Right lobe of liver (tissue), 4 donors: ENCODE results near the gene GRIP1.

Experiments
- POLR2A ChIP-seq: fragments of 450-650 bp; IDR thresholded peaks from one replicate; pipeline ENCODE4 v1.6.1; 2017; ENCODE audit warnings: antibody characterized with exemption, mild to moderate bottlenecking
- TF ChIP-seq, protein P1 (sequence below), 4 donors: fragments of 200-600 bp in 3 of 4; fragments of 450-650 bp in 1 of 4; IDR thresholded peaks; one replicate each; pipeline versions ENCODE4 v1.5.1 to v1.8.0; 2016 to 2022; ENCODE audit warnings: antibody characterized with exemption in 4 of 4, mild to moderate bottlenecking in 2 of 4
- donor health status: DM: no; HTN: no; CAD: no.
- donor health status: DM: no; HTN: no; CAD: no.
- donor health status: DM: no; HTN: yes; CAD: no.

DNA sequence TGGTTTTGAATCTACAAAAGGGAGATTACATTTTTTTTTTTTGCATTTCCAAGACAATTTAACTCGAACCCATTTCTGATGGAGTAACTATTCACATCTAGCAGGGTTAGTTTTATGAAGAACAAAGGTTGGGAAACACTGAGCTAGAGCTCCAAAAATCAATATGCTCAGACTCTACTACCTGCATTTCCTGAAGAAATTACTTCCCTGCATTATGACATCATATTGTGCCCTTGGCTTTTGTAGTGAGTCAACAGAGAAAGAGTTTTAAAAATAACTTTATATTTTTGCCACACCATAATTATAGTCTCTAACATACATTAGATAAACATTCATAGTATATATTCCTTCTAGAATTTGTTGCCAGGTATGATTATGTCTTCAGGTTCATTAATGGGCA lies 14.8 kb downstream of the GRIP1 start:
- TF ChIP-seq, protein P1, sequence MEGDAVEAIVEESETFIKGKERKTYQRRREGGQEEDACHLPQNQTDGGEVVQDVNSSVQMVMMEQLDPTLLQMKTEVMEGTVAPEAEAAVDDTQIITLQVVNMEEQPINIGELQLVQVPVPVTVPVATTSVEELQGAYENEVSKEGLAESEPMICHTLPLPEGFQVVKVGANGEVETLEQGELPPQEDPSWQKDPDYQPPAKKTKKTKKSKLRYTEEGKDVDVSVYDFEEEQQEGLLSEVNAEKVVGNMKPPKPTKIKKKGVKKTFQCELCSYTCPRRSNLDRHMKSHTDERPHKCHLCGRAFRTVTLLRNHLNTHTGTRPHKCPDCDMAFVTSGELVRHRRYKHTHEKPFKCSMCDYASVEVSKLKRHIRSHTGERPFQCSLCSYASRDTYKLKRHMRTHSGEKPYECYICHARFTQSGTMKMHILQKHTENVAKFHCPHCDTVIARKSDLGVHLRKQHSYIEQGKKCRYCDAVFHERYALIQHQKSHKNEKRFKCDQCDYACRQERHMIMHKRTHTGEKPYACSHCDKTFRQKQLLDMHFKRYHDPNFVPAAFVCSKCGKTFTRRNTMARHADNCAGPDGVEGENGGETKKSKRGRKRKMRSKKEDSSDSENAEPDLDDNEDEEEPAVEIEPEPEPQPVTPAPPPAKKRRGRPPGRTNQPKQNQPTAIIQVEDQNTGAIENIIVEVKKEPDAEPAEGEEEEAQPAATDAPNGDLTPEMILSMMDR (IDR thresholded peaks at IDR 0.05): no peak
- TF ChIP-seq POLR2A: no peak
